Neuronal stem cell (in vitro differentiated cells): ENCODE results near the gene STK40.

Source experiments
- DNase-seq: peaks from one replicate; pipeline ENCODE4 v3.0.0-alpha.2; 2013; ENCODE audit warnings: low spot score
- H2AFZ ChIP-seq: one replicate; pipeline ENCODE4 v1.6.1; 2013; ENCODE audit warnings: mild to moderate bottlenecking, low read length, inconsistent platforms
- H2AK5ac ChIP-seq: 2 replicates; pipeline ENCODE4 v1.6.1; 2013; ENCODE audit warnings: low read depth, mild to moderate bottlenecking, inconsistent platforms, low read length, moderate library complexity, mixed read lengths
- H2BK120ac ChIP-seq: 2 replicates; pipeline ENCODE4 v1.6.1; 2013; ENCODE audit warnings: low read depth, mild to moderate bottlenecking, inconsistent platforms, low read length, moderate library complexity, mixed read lengths
- H2BK12ac ChIP-seq: one replicate; pipeline ENCODE4 v1.6.1; 2013; ENCODE audit warnings: low read length, inconsistent platforms
- H2BK15ac ChIP-seq: 2 replicates; pipeline ENCODE4 v1.6.1; 2013; ENCODE audit warnings: mild to moderate bottlenecking, low read length, inconsistent platforms, mixed read lengths
- H2BK5ac ChIP-seq: one replicate; pipeline ENCODE4 v1.6.1; 2013; ENCODE audit warnings: inconsistent platforms, mild to moderate bottlenecking, low read length, moderate library complexity
- H3K14ac ChIP-seq: one replicate; pipeline ENCODE4 v1.6.1; 2013; ENCODE audit warnings: low read length, inconsistent platforms
- H3K18ac ChIP-seq: 2 replicates; pipeline ENCODE4 v1.6.1; 2013; ENCODE audit warnings: low read length, inconsistent platforms
- H3K23ac ChIP-seq: 2 replicates; pipeline ENCODE4 v1.6.1; 2013; ENCODE audit warnings: low read depth, mild to moderate bottlenecking, mixed read lengths, low read length, inconsistent platforms; ENCODE audit not compliant: poor library complexity
- H3K27ac ChIP-seq: replicated peaks from 3 replicates; pipeline ENCODE4 v1.5.1; 2013; ENCODE audit warnings: low read length, inconsistent platforms
- H3K27me3 ChIP-seq, 3 experiments: 2 replicates each; pipeline ENCODE4 v1.6.1; 2013; ENCODE audit warnings: low read length in 3 of 3, mild to moderate bottlenecking in 2 of 3, inconsistent platforms in 1 of 3, low read depth in 1 of 3, mixed read lengths in 1 of 3, moderate library complexity in 1 of 3; ENCODE audit not compliant: control insufficient read depth in 3 of 3, insufficient read depth in 3 of 3
- H3K36me3 ChIP-seq, 2 donors: replicated peaks in 1 of 2; 2 replicates each; pipeline ENCODE4 v1.6.1; 2013; ENCODE audit warnings: low read length in 2 of 2; ENCODE audit not compliant: control insufficient read depth in 2 of 2, insufficient read depth in 2 of 2
- H3K4ac ChIP-seq: 2 replicates; pipeline ENCODE4 v1.6.1; 2013; ENCODE audit warnings: inconsistent platforms, mild to moderate bottlenecking, low read length, moderate library complexity
- H3K4me1 ChIP-seq, 2 donors: 1 replicate in 1 of 2; 2 replicates in 1 of 2; pipeline ENCODE4 v1.6.1; 2013; ENCODE audit warnings: low read length in 2 of 2, low read depth in 1 of 2; ENCODE audit not compliant: control insufficient read depth in 2 of 2, insufficient read depth in 1 of 2
- H3K4me2 ChIP-seq: one replicate; pipeline ENCODE4 v1.6.1; 2013; ENCODE audit warnings: mild to moderate bottlenecking, low read length, inconsistent platforms; ENCODE audit not compliant: insufficient read depth, poor library complexity, severe bottlenecking
- H3K4me3 ChIP-seq, 2 donors: 2 replicates each; pipeline ENCODE4 v1.5.1; 2013; ENCODE audit warnings: low read length in 2 of 2, mild to moderate bottlenecking in 2 of 2, inconsistent platforms in 1 of 2, moderate library complexity in 1 of 2
- H3K79me1 ChIP-seq: one replicate; pipeline ENCODE4 v1.6.1; 2013; ENCODE audit warnings: low read depth, mild to moderate bottlenecking, inconsistent platforms, low read length, moderate library complexity
- H3K9ac ChIP-seq: one replicate; pipeline ENCODE4 v1.6.1; 2013; ENCODE audit warnings: mild to moderate bottlenecking, low read depth, low read length, inconsistent platforms; ENCODE audit not compliant: poor library complexity
- H3K9me3 ChIP-seq, 2 donors: replicated peaks in 1 of 2; 2 replicates each; pipeline versions ENCODE3 to v1.6.1; 2013; ENCODE audit warnings: low read length in 2 of 2, mild to moderate bottlenecking in 2 of 2, inconsistent platforms in 1 of 2, low read depth in 1 of 2, mixed read lengths in 1 of 2, moderate library complexity in 1 of 2; ENCODE audit not compliant: control insufficient read depth in 2 of 2, insufficient read depth in 1 of 2
- H4K8ac ChIP-seq: one replicate; pipeline ENCODE4 v1.6.1; 2013; ENCODE audit warnings: low read depth, mild to moderate bottlenecking, inconsistent platforms, low read length, moderate library complexity
- H4K91ac ChIP-seq: one replicate; pipeline ENCODE4 v1.6.1; 2013; ENCODE audit warnings: low read length, low read depth, mild to moderate bottlenecking, inconsistent platforms; ENCODE audit not compliant: poor library complexity
- WGBS, 2 donors: extraction: QIAGEN DNeasy Blood & Tissue Kit; methylation state at CpG; one replicate each; pipeline ENCODE4 v1.1.7; 2013; ENCODE audit warnings: missing lambda C conversion rate in 2 of 2, mixed read lengths in 1 of 2; ENCODE audit not compliant: insufficient read length in 2 of 2, insufficient replicate concordance in 1 of 2; ENCODE audit errors: extremely low coverage in 2 of 2; 5-methylcytosine and 5-hydroxymethylcytosine counted together

The STK40 gene

DNA sequence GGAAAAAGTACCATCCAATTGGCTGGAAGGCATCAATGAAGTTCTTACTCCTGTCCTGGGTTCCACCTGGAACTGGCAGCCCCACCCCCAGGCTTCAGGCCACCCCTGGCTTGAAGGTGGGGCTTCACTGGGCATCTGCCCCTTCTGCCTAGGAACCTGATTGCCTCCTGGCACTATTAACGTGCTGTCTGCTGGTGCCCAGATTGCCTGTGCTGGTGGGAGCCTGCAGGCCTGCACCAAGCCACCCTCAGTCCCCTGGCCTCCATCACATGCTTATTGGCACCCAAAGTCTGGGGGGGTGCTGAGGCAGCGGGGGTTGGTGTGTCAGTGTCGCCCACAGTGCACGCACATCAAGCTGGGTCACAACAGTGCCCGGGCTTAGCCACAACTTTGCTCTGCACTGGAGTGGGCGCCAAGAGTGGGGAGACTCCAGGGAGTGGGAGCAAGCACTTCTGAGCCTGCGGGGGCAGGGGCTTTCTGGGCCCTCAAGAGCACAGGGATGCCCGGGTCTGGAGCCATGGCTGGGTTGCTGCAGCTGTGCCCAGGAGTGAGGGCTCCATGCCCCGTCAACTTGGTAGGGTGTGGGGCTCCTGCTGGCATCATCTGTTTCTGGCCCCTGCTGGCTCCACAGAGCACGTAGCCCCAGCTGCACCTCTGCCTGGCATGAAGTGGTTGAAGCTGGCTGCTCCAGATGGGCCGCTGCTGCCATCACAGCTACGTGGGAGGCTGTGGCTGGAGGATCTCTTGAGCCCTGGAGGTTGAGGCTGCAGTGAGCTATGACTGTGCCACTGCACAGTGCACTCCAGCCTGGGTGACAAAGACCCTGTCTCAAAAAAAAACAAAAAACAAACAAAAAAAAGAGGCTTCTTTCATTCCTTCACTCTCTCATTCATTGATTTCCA is 16.1 kb upstream of the STK40 start:
- H4K91ac ChIP-seq: peak overlapping the region; percentile 64
- H3K4ac ChIP-seq: peak overlapping the region; percentile 70
- no peaks in the 10 kb centered on the region for H3K9me3 ChIP-seq
- H2AK5ac ChIP-seq: peak overlapping the region; percentile 97
- WGBS, 2 donors: no CpG with 5 or more reads among the region's 12 CpGs
- H3K27ac ChIP-seq: peak overlapping the region; percentile 67
- peak overlapping the region; percentile 53 to 70 for H3K4me3 ChIP-seq
- H2BK5ac ChIP-seq: peak overlapping the region; percentile 7
- peak overlapping the region; percentile 86 for H2BK15ac ChIP-seq
- peak overlapping the region; percentile 83 for H3K9ac ChIP-seq
- peak overlapping the region; percentile 88 for H2BK12ac ChIP-seq
- peak overlapping the region; percentile 60 for H3K23ac ChIP-seq
- peak overlapping the region; percentile 79 for H2AFZ ChIP-seq
- peaks cover 0 to 1% of the 10 kb centered on the region in 2 donors for H3K36me3 ChIP-seq
- peaks cover 0 to 2% (median 0%) of the 10 kb centered on the region in 3 experiments for H3K27me3 ChIP-seq
- H3K14ac ChIP-seq: peak overlapping the region; percentile 75
- peak overlapping the region; percentile 94 for H2BK120ac ChIP-seq
- peak overlapping the region; percentile 56 for H3K4me2 ChIP-seq
- peaks cover 11% of the 10 kb centered on the region for H3K79me1 ChIP-seq
- peak overlapping the region; percentile 19 for H4K8ac ChIP-seq
- peaks cover 5 to 9% of the 10 kb centered on the region in 2 donors for H3K4me1 ChIP-seq
- DNase-seq: no peak
- H3K18ac ChIP-seq: peak overlapping the region; percentile 15

DNA sequence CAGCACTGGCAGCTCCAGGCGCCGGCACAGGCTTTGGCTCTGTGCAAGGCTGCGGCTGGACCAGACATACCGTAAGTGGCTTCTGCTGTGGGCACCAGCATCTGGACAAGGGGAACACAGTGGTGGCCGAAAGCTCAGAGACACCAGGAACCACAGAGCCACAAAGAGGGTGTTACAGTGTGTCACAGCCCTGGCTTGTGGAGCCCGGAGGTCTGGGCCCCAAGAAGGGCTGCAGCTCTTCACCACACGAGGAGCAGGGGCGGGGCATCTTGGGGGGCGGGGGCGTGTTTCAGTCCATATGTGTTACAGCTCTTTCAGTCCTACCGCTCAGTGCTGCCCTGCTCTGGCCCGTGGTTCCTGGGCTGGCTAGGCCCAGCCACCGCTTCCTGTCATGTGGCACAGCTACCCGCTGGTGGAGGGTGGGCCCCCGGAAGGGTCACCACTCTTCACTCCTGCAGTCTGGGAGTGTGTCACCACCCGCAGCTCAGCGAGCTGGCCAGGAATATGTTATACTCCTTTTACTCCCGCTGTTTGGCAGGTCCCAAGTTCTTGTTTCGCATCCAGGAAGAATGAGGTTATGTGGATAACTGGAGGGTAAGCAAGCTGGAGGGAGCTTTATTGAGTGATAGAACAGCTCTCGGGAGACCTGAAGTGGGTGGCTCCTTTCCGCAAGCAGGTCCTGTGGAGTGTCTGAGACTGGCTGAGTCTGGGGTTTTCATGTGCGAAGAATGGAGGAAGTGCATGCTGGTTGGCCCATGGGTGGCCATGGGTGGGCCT is 15.3 kb upstream of the STK40 start:
- Histone ChIP-seq H2BK15ac (peak overlapping the region; percentile 26), H2AFZ (peak overlapping the region; percentile 79), H3K4me2 (peak overlapping the region; percentile 56), H3K27me3 (peaks cover 0 to 2% (median 0%) of the 10 kb centered on the region in 3 experiments), H3K18ac (peak overlapping the region; percentile 94), H3K14ac (no peak overlapping the region), H3K36me3 (no peaks in the 10 kb centered on the region), H3K4ac (peak overlapping the region; percentile 100), H4K91ac (peak overlapping the region; percentile 73), H3K4me3 (peak overlapping the region; percentile 53 to 70), H3K79me1 (peaks cover 11% of the 10 kb centered on the region), H3K4me1 (peaks cover 5 to 9% of the 10 kb centered on the region in 2 donors), H3K23ac (peak overlapping the region; percentile 70), H2BK12ac (peak overlapping the region; percentile 99), H3K9ac (peak overlapping the region; percentile 95), H2BK120ac (no peak overlapping the region), H2AK5ac (peak overlapping the region; percentile 97), H3K27ac (peak overlapping the region; percentile 83), H4K8ac (peak overlapping the region; percentile 98), H2BK5ac (peak overlapping the region; percentile 9), H3K9me3 (no peaks in the 10 kb centered on the region)
- no CpG with 5 or more reads among the region's 22 CpGs for WGBS, 2 donors
- peak; percentile 64 for DNase-seq

DNA sequence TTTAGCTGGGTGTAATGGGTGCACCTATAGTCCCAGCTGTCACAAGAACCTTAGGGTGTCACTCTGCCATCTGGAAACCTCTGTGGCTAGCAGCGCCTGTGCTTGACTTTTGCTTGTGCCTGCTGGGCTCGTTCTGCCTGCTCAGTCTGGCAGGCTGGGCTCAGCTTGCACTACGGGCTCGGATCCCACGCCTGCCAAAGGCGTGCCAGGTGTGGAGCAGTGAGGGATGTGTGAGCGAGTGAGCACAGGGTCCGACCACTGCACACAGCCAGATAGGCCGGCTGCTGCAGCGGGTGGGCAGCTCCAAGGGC is 14.7 kb upstream of the STK40 start:
- H2AK5ac ChIP-seq: peak overlapping the region; percentile 97
- no peak overlapping the region for H3K4me2 ChIP-seq
- peak overlapping the region; percentile 95 for H3K9ac ChIP-seq
- H3K4ac ChIP-seq: peak overlapping the region; percentile 100
- peaks cover 0 to 2% (median 0%) of the 10 kb centered on the region in 3 experiments for H3K27me3 ChIP-seq
- H3K27ac ChIP-seq: peak overlapping the region; percentile 83
- no peak overlapping the region for H2BK120ac ChIP-seq
- H3K14ac ChIP-seq: peak overlapping the region; percentile 94
- H3K23ac ChIP-seq: peak overlapping the region; percentile 70
- no peaks in the 10 kb centered on the region for H3K9me3 ChIP-seq
- peaks cover 5 to 9% of the 10 kb centered on the region in 2 donors for H3K4me1 ChIP-seq
- peak overlapping the region; percentile 94 for H3K18ac ChIP-seq
- peak overlapping the region; percentile 53 to 66 for H3K4me3 ChIP-seq
- H4K91ac ChIP-seq: peak overlapping the region; percentile 73
- peaks cover 11% of the 10 kb centered on the region for H3K79me1 ChIP-seq
- peak overlapping the region; percentile 79 for H2AFZ ChIP-seq
- no peak for DNase-seq
- peak overlapping the region; percentile 99 for H2BK12ac ChIP-seq
- peak overlapping the region; percentile 9 for H2BK5ac ChIP-seq
- WGBS, 2 donors: no CpG with 5 or more reads among the region's 10 CpGs
- H2BK15ac ChIP-seq: peak overlapping the region; percentile 26
- H4K8ac ChIP-seq: peak overlapping the region; percentile 98
- H3K36me3 ChIP-seq: no peaks in the 10 kb centered on the region
